Keratinocyte (primary cell): ENCODE results near the gene LIN7B. TPM values are rescaled to one million over a fixed set of nuclear protein-coding genes. Genes with fewer than 3 reads are reported as not detected.

Source experiments
- DNase-seq: peaks from one replicate; pipeline ENCODE4 v3.0.0-alpha.2; 2011; ENCODE audit warnings: low read depth, missing footprints, low spot score
- FAIRE-seq: peaks from 2 replicates; lab custom pipeline; 2011; peaks lifted over from hg19 to GRCh38; lab: Jason Lieb, UNC
- H2AFZ ChIP-seq: 2 replicates; pipeline ENCODE4 v1.6.0; 2012; ENCODE audit warnings: low read length, control low read depth, inconsistent platforms; ENCODE audit not compliant: control insufficient read depth
- H3K27ac ChIP-seq: 2 replicates; pipeline ENCODE4 v1.5.1; 2011; ENCODE audit warnings: low read length; ENCODE audit not compliant: control insufficient read depth, insufficient read depth
- H3K27me3 ChIP-seq: 3 replicates; pipeline ENCODE4 v1.6.0; 2011; ENCODE audit warnings: low read length; ENCODE audit not compliant: control insufficient read depth, insufficient read depth; ENCODE audit errors: extremely low read depth
- H3K36me3 ChIP-seq, 2 experiments: 2 replicates in 1 of 2; 3 replicates in 1 of 2; pipeline ENCODE4 v1.5.1; 2011; ENCODE audit warnings: low read length in 2 of 2, mild to moderate bottlenecking in 1 of 2; ENCODE audit not compliant: control insufficient read depth in 2 of 2, insufficient read depth in 2 of 2; ENCODE audit errors: extremely low read depth in 1 of 2
- H3K4me1 ChIP-seq: 3 replicates; pipeline ENCODE4 v1.5.1; 2011; ENCODE audit warnings: low read length; ENCODE audit not compliant: control insufficient read depth, insufficient read depth; ENCODE audit errors: extremely low read depth
- H3K4me2 ChIP-seq: 3 replicates; pipeline ENCODE4 v1.6.0; 2011; ENCODE audit warnings: low read depth, low read length; ENCODE audit not compliant: control insufficient read depth, insufficient read depth; ENCODE audit errors: extremely low read depth
- H3K4me3 ChIP-seq, 3 experiments: fragments of 200-600 bp in 1 of 3; sonication (generic) in 1 of 3; 2 replicates in 2 of 3; 3 replicates in 1 of 3; pipeline ENCODE4 v1.5.1; 2011 to 2016; ENCODE audit warnings: low read length in 3 of 3, mild to moderate bottlenecking in 3 of 3, control low read depth in 2 of 3, inconsistent platforms in 1 of 3, low read depth in 1 of 3, mixed read lengths in 1 of 3, mixed run types in 1 of 3, moderate library complexity in 1 of 3; ENCODE audit not compliant: control insufficient read depth in 2 of 3, insufficient read depth in 2 of 3; ENCODE audit errors: extremely low read depth in 1 of 3
- H3K79me2 ChIP-seq: 2 replicates; pipeline ENCODE4 v1.6.0; 2012; ENCODE audit warnings: low read length; ENCODE audit not compliant: control insufficient read depth, insufficient read depth
- H3K9ac ChIP-seq: 3 replicates; pipeline ENCODE4 v1.6.0; 2011; ENCODE audit warnings: low read length; ENCODE audit not compliant: control insufficient read depth, insufficient read depth; ENCODE audit errors: extremely low read depth
- H3K9me1 ChIP-seq: 3 replicates; pipeline ENCODE4 v1.6.0; 2011; ENCODE audit warnings: low read length; ENCODE audit not compliant: control insufficient read depth, insufficient read depth; ENCODE audit errors: extremely low read depth
- H3K9me3 ChIP-seq: 2 replicates; pipeline ENCODE4 v1.5.1; 2012; ENCODE audit warnings: low read depth, low read length; ENCODE audit not compliant: control insufficient read depth
- H4K20me1 ChIP-seq: 3 replicates; pipeline ENCODE4 v1.6.0; 2011; ENCODE audit warnings: low read length; ENCODE audit not compliant: control insufficient read depth, insufficient read depth; ENCODE audit errors: extremely low read depth
- CTCF ChIP-seq, 3 experiments: IDR thresholded peaks in 1 of 3; conservative IDR thresholded peaks in 1 of 3; optimal IDR thresholded peaks in 1 of 3; 2 replicates in 2 of 3; 3 replicates in 1 of 3; pipeline versions ENCODE3 to v1.5.1; 2011; ENCODE audit warnings: low read length in 3 of 3, mild to moderate bottlenecking in 3 of 3, moderate library complexity in 2 of 3, control low read depth in 1 of 3, inconsistent platforms in 1 of 3; ENCODE audit not compliant: insufficient read depth in 2 of 3; ENCODE audit errors: extremely low read depth in 1 of 3
- EZH2 ChIP-seq: IDR thresholded peaks from one replicate; pipeline ENCODE4 v1.6.1; 2012; ENCODE audit warnings: inconsistent platforms, mild to moderate bottlenecking, low read length, moderate library complexity
- dilution Hi-C: fragments of 300-500 bp; cut with MboI; formaldehyde crosslinking; loops from one replicate; pipeline ENCODE4 v1.7.0; 2020; ENCODE audit warnings: low sequenced_read_pairs; ENCODE audit not compliant: extremely low pct_ligation_motif_present
- polyA plus RNA-seq, 5 experiments: library from polyadenylated mRNA; depleted of rRNA in 3 of 5; stranded (reverse) in 3 of 5; stranded (forward) in 1 of 5; unstranded in 1 of 5; fragments of >200 nt; gene quantifications; 1 replicate in 1 of 5; 2 replicates in 3 of 5; 3 replicates in 1 of 5; pipeline versions ENCODE4 v1.2.1 to v1.2.3, GENCODE V29; 2011 to 2012; ENCODE audit warnings: missing spikeins in 2 of 5, low read depth in 1 of 5, low replicate concordance in 1 of 5

LIN7B gene
- polyA plus RNA-seq, 1 donor (not counting 4 experiments of a cell fraction or from before 2014, with no cell fraction given): 1.6 TPM

GRCh38 chr19:49155820-49156346 lies 41.7 kb downstream of the LIN7B start:
- H3K79me2 ChIP-seq: peaks cover 7% of the 10 kb centered on the region
- no peak overlapping the region for H2AFZ ChIP-seq
- H3K9ac ChIP-seq: no peak overlapping the region
- no peaks in the 10 kb centered on the region for H4K20me1 ChIP-seq
- DNase-seq (no peak), FAIRE-seq (no peak)
- H3K27me3 ChIP-seq: no peaks in the 10 kb centered on the region
- peaks cover 12% of the 10 kb centered on the region for H3K4me1 ChIP-seq
- no peaks in the 10 kb centered on the region for H3K9me1 ChIP-seq
- TF ChIP-seq EZH2 (no peak), CTCF (optimal IDR thresholded peaks at IDR 0.05 in 1 of 3, IDR thresholded peaks at IDR 0.05 in 1 of 3, conservative IDR thresholded peaks at IDR 0.05 in 1 of 3; ENCODE audit: extremely low read depth in 1 of 3, insufficient read depth in 2 of 3, low read length in 3 of 3) (no peak)
- peaks cover 4 to 5% of the 10 kb centered on the region in 2 experiments for H3K36me3 ChIP-seq
- dilution Hi-C loops: no loop called here
- no peak overlapping the region for H3K4me3 ChIP-seq
- H3K27ac ChIP-seq: no peak overlapping the region
- H3K4me2 ChIP-seq: no peak overlapping the region
- H3K9me3 ChIP-seq: no peaks in the 10 kb centered on the region

- peak within 1 kb of the TSS; percentile 100 for H3K4me2 ChIP-seq
- FAIRE-seq (no peak), DNase-seq (no peak)
- peaks cover 7% of the 10 kb centered on the region for H3K79me2 ChIP-seq
- H4K20me1 ChIP-seq: no peaks in the 10 kb centered on the region
- H2AFZ ChIP-seq: peak within 1 kb of the TSS; percentile 59
- no peak for TF ChIP-seq EZH2
- no peak for TF ChIP-seq CTCF (optimal IDR thresholded peaks at IDR 0.05 in 1 of 3, IDR thresholded peaks at IDR 0.05 in 1 of 3, conservative IDR thresholded peaks at IDR 0.05 in 1 of 3; ENCODE audit: extremely low read depth in 1 of 3, insufficient read depth in 2 of 3, low read length in 3 of 3)
- peak within 1 kb of the TSS; percentile 80 to 94 (median 92) for H3K4me3 ChIP-seq
- H3K9me3 ChIP-seq: no peaks in the 10 kb centered on the region
- H3K27me3 ChIP-seq: no peaks in the 10 kb centered on the region
- peak within 1 kb of the TSS; percentile 85 for H3K9ac ChIP-seq
- dilution Hi-C loops: no loop called here
- peaks cover 6% of the 10 kb centered on the region for H3K4me1 ChIP-seq
- peak within 1 kb of the TSS; percentile 66 for H3K27ac ChIP-seq
- H3K36me3 ChIP-seq: peaks cover 4 to 5% of the 10 kb centered on the region in 2 experiments
- no peaks in the 10 kb centered on the region for H3K9me1 ChIP-seq
Measured at GRCh38 chr19:49157445-49158224, 43.5 kb downstream of the LIN7B start, which contains the start of gene TRPM4. TRPM4 (plus strand) TSS chr19:49157792; CDS start chr19:49157867, 75 bp downstream.
